GM10847 (cell line): ENCODE data around the gene SLC9A9.

ENCODE experiments used
- POLR2A ChIP-seq: IDR thresholded peaks from 2 replicates; pipeline ENCODE4 v1.6.1; 2011; ENCODE audit not compliant: insufficient read length; ENCODE audit errors: extremely low read depth

Gene SLC9A9

DNA sequence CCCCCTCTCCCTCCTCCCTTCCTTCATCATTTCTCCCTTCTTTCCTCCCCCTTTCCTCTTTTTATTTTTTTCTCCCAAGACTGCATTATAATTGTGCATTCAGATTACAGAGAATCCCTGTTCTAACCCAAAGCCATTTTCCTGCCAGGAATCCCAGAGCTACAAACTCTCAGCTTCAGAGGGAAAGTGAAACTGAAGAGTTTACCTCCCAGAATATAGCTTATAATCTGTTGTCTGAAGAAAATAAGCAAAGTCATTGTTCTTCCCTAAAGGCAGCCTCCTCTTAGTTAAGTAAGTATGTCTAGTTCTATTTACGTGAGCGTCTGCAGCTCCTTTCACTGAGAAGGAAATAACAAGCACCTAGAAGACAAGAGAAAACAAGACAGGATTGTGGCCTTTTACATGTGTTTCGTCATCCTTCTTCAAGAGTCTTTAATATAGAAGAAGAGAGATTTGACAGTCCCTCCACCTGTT lies 631.5 kb downstream of the SLC9A9 start:
- TF ChIP-seq POLR2A, result no peak
